ENCODE data around the gene NEUROG2.
"Not testable (repeated sequence)": the region's sequence is repeated elsewhere in the genome, so short reads cannot be mapped to it uniquely, and the experiment has no call there.

NEUROG2 gene

GRCh38 chr4:112516066-112516470 is at the start of gene NEUROG2:
TSS of gene NEUROG2 (minus strand) at chr4:112516180. CDS start at chr4:112515475, 705 bp downstream.
- DNase-seq, result no peak

GRCh38 chr4:112564706-112565270 is 48.8 kb upstream of the NEUROG2 start:
- DNase-seq, result no peak

GRCh38 chr4:112563431-112564200 is 47.6 kb upstream of the NEUROG2 start:
- DNase-seq, result no peak

- no peak for DNase-seq
Observed at GRCh38 chr4:112562254-112562879, 46.4 kb upstream of the NEUROG2 start.

GRCh38 chr4:112560084-112560483 is 44.1 kb upstream of the NEUROG2 start:
- DNase-seq, result no peak

- no peak for DNase-seq
Observed at GRCh38 chr4:112559053-112559452, 43.1 kb upstream of the NEUROG2 start.

GRCh38 chr4:112557676-112558411 is 41.9 kb upstream of the NEUROG2 start:
- DNase-seq, result no peak

- DNase-seq, result not testable (repeated sequence)
Observed at GRCh38 chr4:112554271-112554670, 38.3 kb upstream of the NEUROG2 start.

GRCh38 chr4:112552668-112553067 is 36.7 kb upstream of the NEUROG2 start:
- no peak for DNase-seq

GRCh38 chr4:112550728-112551127 is 34.7 kb upstream of the NEUROG2 start:
- DNase-seq, result no peak

- no peak for DNase-seq
Observed at GRCh38 chr4:112546476-112546875, 30.5 kb upstream of the NEUROG2 start.

GRCh38 chr4:112545346-112545745 is 29.4 kb upstream of the NEUROG2 start:
- DNase-seq, result no peak

- no peak for DNase-seq
Observed at GRCh38 chr4:112540695-112541094, 24.7 kb upstream of the NEUROG2 start.

GRCh38 chr4:112536123-112536522 is 20.1 kb upstream of the NEUROG2 start:
- no peak for DNase-seq

GRCh38 chr4:112532267-112532666 is 16.3 kb upstream of the NEUROG2 start:
- no peak for DNase-seq

GRCh38 chr4:112531146-112531545 is 15.2 kb upstream of the NEUROG2 start:
- no peak for DNase-seq

- no peak for DNase-seq
Observed at GRCh38 chr4:112526061-112526460, 10.1 kb upstream of the NEUROG2 start.

- no peak for DNase-seq
Observed at GRCh38 chr4:112523764-112524505, 8.0 kb upstream of the NEUROG2 start.

GRCh38 chr4:112523008-112523721 is 7.2 kb upstream of the NEUROG2 start:
- no peak for DNase-seq

GRCh38 chr4:112522431-112522830 is 6.5 kb upstream of the NEUROG2 start:
- DNase-seq, result not testable (repeated sequence)

GRCh38 chr4:112521123-112522023 is 5.4 kb upstream of the NEUROG2 start:
- DNase-seq, result no peak
